ENCODE results near the gene HMGN4.

DNA sequence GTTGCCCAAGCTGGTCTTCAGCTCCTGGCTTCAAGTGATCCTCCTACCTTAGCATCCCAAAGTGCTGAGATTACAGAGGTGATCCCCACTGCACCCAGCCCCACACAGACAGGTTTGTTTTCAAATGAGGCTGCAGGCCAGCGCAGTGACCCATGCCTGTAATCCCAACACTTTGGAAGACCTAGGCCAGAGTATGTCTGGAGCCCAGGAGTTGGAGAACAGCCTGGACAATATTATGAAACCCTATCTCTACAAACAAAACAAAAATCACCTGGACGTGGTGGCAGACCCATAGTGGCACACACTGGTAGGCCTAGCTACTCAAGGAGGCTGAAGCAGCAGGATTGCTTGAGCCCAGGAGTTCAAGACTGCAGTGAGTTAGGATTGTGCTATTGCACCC is 8.0 kb upstream of the HMGN4 start:
- TF ChIP-seq POLR2AphosphoS5 (IDR thresholded peaks at IDR 0.05) (no peak), EZH2 (IDR thresholded peaks at IDR 0.05; ENCODE audit: borderline replicate concordance, insufficient read depth, low read length, poor library complexity, severe bottlenecking) (no peak), RAD21 (conservative IDR thresholded peaks at IDR 0.05) (no peak), TAF1 (IDR thresholded peaks at IDR 0.05; ENCODE audit: low read depth) (no peak), SMC3 (conservative IDR thresholded peaks at IDR 0.05; ENCODE audit: poor library complexity) (no peak)
- TF ChIP-seq, protein P1, sequence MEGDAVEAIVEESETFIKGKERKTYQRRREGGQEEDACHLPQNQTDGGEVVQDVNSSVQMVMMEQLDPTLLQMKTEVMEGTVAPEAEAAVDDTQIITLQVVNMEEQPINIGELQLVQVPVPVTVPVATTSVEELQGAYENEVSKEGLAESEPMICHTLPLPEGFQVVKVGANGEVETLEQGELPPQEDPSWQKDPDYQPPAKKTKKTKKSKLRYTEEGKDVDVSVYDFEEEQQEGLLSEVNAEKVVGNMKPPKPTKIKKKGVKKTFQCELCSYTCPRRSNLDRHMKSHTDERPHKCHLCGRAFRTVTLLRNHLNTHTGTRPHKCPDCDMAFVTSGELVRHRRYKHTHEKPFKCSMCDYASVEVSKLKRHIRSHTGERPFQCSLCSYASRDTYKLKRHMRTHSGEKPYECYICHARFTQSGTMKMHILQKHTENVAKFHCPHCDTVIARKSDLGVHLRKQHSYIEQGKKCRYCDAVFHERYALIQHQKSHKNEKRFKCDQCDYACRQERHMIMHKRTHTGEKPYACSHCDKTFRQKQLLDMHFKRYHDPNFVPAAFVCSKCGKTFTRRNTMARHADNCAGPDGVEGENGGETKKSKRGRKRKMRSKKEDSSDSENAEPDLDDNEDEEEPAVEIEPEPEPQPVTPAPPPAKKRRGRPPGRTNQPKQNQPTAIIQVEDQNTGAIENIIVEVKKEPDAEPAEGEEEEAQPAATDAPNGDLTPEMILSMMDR (IDR thresholded peaks at IDR 0.05; ENCODE audit: poor library complexity, severe bottlenecking), result no peak
- TF ChIP-seq, protein P2, sequence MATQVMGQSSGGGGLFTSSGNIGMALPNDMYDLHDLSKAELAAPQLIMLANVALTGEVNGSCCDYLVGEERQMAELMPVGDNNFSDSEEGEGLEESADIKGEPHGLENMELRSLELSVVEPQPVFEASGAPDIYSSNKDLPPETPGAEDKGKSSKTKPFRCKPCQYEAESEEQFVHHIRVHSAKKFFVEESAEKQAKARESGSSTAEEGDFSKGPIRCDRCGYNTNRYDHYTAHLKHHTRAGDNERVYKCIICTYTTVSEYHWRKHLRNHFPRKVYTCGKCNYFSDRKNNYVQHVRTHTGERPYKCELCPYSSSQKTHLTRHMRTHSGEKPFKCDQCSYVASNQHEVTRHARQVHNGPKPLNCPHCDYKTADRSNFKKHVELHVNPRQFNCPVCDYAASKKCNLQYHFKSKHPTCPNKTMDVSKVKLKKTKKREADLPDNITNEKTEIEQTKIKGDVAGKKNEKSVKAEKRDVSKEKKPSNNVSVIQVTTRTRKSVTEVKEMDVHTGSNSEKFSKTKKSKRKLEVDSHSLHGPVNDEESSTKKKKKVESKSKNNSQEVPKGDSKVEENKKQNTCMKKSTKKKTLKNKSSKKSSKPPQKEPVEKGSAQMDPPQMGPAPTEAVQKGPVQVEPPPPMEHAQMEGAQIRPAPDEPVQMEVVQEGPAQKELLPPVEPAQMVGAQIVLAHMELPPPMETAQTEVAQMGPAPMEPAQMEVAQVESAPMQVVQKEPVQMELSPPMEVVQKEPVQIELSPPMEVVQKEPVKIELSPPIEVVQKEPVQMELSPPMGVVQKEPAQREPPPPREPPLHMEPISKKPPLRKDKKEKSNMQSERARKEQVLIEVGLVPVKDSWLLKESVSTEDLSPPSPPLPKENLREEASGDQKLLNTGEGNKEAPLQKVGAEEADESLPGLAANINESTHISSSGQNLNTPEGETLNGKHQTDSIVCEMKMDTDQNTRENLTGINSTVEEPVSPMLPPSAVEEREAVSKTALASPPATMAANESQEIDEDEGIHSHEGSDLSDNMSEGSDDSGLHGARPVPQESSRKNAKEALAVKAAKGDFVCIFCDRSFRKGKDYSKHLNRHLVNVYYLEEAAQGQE (IDR thresholded peaks at IDR 0.05; ENCODE audit: borderline replicate concordance), result no peak

Measured in neural cell (in vitro differentiated cells).